Epithelial cell of proximal tubule (primary cell): Measurements from ENCODE around the gene TBC1D2B. TPM values are rescaled to one million over a fixed set of nuclear protein-coding genes. Genes with fewer than 3 reads are reported as not detected.

Experiments
- DNase-seq: peaks from one replicate; pipeline ENCODE4 v3.0.0-alpha.2; 2011; ENCODE audit warnings: low read depth
- H3K4me3 ChIP-seq: 2 replicates; pipeline ENCODE4 v1.5.1; 2011; ENCODE audit warnings: low read depth, mild to moderate bottlenecking, low read length
- total RNA-seq: library from RNA; depleted of rRNA; stranded (reverse); fragments of >200 nt; gene quantifications from 2 replicates; pipeline ENCODE4 v1.2.3, GENCODE V29; 2015
- TF ChIP-seq, protein P1 (sequence below): conservative IDR thresholded peaks from 2 replicates; pipeline ENCODE4 v1.5.1; 2012; ENCODE audit warnings: low read depth, mild to moderate bottlenecking, low read length

The TBC1D2B gene
- total RNA-seq, 1 donor from 2014 or later: 15.0 TPM

DNA sequence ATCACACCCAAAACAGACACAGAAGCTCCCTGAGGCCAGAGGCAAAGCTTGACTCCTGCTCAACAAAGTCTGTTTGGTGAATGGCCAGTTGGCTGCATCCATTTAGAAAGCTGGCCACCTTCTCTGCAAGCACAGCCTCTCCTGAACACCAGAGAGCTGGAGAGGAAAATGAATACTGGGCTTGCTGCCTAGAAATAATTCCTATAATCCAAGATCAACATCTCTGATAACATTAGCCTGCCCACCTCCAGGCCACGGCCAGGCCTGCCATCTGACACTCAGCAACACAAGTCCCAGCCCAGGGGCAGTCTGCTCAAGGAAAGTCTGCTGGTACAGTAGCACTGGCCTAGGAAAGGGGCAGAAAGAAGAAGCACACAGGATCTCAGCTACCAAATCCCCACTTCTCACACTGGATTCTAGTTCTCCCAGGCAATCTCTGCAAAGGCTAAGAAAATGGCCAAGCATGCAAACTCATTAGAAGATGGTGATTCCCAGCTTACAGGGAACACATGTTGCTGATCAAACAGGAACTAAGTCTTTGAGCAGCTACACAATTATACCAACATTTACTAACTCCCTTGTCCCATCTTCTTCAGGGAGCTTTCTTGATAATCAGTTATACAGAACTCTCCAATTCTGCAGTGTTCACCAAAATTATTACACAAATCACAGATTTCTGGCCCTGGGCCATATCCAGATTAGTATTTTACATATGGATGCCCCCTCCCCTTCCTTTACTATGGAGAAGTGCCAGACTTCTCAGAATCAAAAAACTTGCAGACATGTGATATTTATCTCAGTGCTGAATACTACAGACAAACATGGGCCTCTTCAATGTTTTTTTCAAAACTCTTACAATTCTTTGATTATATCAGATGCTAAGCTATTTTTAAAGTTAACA lies 9.9 kb downstream of the TBC1D2B start:
- TF ChIP-seq, protein P1, sequence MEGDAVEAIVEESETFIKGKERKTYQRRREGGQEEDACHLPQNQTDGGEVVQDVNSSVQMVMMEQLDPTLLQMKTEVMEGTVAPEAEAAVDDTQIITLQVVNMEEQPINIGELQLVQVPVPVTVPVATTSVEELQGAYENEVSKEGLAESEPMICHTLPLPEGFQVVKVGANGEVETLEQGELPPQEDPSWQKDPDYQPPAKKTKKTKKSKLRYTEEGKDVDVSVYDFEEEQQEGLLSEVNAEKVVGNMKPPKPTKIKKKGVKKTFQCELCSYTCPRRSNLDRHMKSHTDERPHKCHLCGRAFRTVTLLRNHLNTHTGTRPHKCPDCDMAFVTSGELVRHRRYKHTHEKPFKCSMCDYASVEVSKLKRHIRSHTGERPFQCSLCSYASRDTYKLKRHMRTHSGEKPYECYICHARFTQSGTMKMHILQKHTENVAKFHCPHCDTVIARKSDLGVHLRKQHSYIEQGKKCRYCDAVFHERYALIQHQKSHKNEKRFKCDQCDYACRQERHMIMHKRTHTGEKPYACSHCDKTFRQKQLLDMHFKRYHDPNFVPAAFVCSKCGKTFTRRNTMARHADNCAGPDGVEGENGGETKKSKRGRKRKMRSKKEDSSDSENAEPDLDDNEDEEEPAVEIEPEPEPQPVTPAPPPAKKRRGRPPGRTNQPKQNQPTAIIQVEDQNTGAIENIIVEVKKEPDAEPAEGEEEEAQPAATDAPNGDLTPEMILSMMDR: no peak
- DNase-seq: no peak
- H3K4me3 ChIP-seq: no peak overlapping the region

DNA sequence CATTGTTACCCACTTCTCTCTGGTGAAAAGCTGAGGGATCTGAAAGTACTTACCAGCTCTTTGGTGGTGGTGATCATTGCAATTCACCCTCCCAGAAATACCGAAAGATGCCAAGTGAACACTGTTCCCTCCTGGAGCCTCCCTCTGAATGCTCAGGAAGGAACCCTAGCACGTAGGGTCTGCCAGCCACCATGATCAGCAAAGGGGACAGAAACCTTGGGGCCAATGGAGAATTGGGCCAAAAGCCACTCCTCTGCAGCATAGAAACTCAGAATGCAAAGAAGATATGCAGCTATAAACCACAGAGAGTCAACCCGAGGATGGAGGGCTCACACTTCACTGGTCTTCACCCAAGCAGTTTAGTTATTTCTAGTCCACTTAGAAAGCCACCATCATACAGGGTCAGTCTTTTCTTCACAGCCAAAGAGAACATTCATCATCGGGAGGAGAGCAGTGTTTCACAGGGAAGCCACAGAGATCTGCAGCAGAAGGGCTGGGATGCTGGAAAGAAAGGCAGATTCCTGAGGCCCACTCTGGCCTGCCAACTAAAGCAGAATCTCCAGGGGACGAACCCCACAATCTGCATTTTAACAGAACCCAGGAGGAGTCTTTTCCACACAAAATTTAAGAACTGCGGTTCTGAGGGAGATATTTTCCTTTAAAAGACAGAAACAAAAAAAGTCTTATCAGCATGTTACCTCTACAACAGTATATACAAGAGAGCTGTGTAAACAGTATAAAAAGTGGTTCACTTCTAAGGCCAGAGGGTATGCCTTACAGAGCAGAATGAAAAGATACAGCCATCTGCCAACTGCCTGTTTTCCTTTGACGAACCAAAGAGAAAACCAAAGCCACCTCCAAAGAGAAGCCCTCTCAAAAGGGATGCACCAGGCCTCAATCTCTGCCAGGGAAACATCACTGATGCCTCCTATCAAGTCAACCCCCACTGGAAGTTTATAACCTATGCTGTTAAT lies 11.3 kb downstream of the TBC1D2B start:
- H3K4me3 ChIP-seq: no peak overlapping the region
- DNase-seq: no peak
- TF ChIP-seq, protein P1: no peak

DNA sequence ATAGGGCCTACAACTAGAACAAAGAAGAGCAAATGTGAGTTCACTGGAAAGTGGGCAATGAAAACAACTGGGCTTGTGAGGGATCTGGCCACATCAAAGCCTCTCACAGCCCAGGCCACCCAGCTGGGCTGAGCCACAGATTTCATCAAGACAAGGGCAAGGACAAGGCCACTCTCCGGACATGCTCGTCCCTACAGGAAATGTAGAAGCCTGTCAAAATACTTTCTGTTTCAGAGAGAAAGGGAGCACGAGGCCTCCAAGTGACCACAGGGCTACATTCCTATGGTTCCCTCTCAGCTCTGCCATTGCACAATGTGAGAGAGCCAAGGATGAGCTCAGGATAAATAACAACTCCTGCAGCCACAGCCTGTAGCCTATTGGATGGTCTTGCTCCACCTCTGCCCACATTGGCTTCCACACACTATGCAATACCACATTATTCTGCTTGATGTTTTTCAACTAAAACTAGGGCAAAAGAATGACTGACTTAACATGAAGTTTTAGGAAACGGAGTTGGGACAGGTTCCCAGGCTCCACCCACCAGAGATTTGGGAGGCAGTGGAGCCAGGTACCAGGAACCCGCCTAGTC lies 12.1 kb downstream of the TBC1D2B start:
- TF ChIP-seq, protein P1: no peak
- H3K4me3 ChIP-seq: peak overlapping the region; percentile 3
- peak; percentile 95 for DNase-seq

DNA sequence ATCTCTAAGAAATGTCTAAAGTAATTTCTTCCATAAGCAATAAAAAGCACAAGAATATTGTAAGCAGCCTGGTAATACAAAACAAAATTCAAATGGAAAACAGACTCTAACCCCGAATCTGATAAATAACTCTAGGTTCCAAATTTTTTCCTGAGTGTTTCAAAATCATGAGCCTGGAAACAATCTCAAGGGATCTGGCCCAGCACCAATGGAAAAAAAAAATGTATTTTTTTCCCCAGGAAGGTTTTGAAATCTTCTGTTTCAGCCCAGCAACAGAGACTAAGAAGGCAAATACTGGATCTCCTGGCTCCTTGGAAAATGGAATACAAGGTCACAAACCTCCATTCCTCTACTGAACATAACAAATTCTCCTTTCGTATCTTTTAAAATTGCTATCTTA lies 13.0 kb downstream of the TBC1D2B start:
- no peak for DNase-seq
- no peak overlapping the region for H3K4me3 ChIP-seq
- TF ChIP-seq, protein P1: no peak

DNA sequence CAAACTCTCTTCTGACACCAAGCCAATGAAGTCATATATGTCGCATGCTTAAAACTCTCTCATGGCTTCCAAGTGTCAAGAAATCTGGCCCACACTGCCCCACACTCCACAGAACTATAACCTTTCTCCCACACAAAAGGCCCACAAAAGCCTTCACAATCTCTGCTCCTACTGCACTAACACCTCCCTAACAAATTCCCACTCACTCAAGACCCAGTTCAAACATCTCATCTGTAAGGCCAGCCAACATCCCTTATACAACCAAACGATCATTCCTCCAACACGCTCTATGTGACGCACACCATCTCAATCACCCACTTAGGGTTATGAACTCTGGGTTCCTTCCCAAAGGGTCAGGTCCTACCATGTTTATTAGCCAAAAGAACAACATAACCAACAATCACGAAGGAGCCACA lies 13.5 kb downstream of the TBC1D2B start:
- TF ChIP-seq, protein P1: no peak
- no peak for DNase-seq
- no peak overlapping the region for H3K4me3 ChIP-seq

DNA sequence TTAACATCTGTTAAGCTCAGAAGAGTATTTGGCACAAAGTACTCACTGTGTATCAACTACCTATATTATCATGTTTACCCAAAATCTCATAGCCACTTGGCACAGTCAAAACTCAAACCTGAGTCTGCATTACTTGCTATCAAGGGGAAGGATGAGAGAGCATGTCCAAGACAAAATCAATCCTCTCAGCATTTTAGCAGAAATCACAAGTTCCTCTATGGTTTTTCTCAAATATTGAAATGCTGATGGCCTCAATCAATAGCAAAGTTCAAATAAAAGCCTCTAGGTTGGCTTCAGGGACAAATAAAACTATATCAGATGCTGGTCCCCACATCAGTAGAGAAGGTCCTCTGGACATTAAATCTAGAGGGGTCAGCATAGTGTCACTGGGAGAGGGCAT lies 14.3 kb downstream of the TBC1D2B start:
- no peak for DNase-seq
- no peak overlapping the region for H3K4me3 ChIP-seq
- TF ChIP-seq, protein P1: no peak
